DLD1 (cell line): ENCODE results near the gene SYTL1.

Experiments used
- in situ Hi-C: cut with HindIII; loops from 2 replicates; pipeline ENCODE4 v1.10.0; 2017; ENCODE audit warnings: low sequenced_read_pairs

The SYTL1 gene

GRCh38 chr1:27346357-27346756, 4.5 kb downstream of the SYTL1 start:
- in situ Hi-C loops, result no loop called here

GRCh38 chr1:27346991-27347624, 5.3 kb downstream of the SYTL1 start:
- in situ Hi-C loops, result no loop called here

- in situ Hi-C loops, result no loop called here
Observed at GRCh38 chr1:27348861-27349783, 7.3 kb downstream of the SYTL1 start.

- in situ Hi-C loops, result no loop called here
Observed at GRCh38 chr1:27349784-27350662, 8.2 kb downstream of the SYTL1 start.

- in situ Hi-C loops, result no loop called here
Observed at GRCh38 chr1:27350663-27351540, 9.1 kb downstream of the SYTL1 start.

GRCh38 chr1:27351541-27352107, 9.8 kb downstream of the SYTL1 start:
- in situ Hi-C loops, result no loop called here

GRCh38 chr1:27353166-27353565, 11.3 kb downstream of the SYTL1 start:
- in situ Hi-C loops, result no loop called here

GRCh38 chr1:27353629-27354028, 11.8 kb downstream of the SYTL1 start:
- in situ Hi-C loops, result no loop called here

GRCh38 chr1:27355683-27356082, 13.9 kb downstream of the SYTL1 start:
- in situ Hi-C loops, result no loop called here

GRCh38 chr1:27356277-27356618, 14.4 kb downstream of the SYTL1 start:
- in situ Hi-C loops, result no loop called here

- in situ Hi-C loops, result no loop called here
Observed at GRCh38 chr1:27356619-27357280, 14.9 kb downstream of the SYTL1 start.

GRCh38 chr1:27357281-27358037, 15.6 kb downstream of the SYTL1 start:
- in situ Hi-C loops, result no loop called here

GRCh38 chr1:27358038-27358927, 16.5 kb downstream of the SYTL1 start:
- in situ Hi-C loops, result no loop called here

GRCh38 chr1:27358928-27359313, 17.1 kb downstream of the SYTL1 start:
- in situ Hi-C loops, result no loop called here

- in situ Hi-C loops, result no loop called here
Observed at GRCh38 chr1:27359822-27360158, 18.0 kb downstream of the SYTL1 start.

GRCh38 chr1:27360159-27361043, 18.6 kb downstream of the SYTL1 start:
- in situ Hi-C loops, result no loop called here

GRCh38 chr1:27361044-27361402, 19.2 kb downstream of the SYTL1 start:
- in situ Hi-C loops, result no loop called here
